Spleen (tissue), 7 donors: ENCODE data around the gene SPN.
"Not testable (repeated sequence)": the region's sequence is repeated elsewhere in the genome, so short reads cannot be mapped to it uniquely, and the experiment has no call there.

Source experiments
- POLR2A ChIP-seq, 3 donors: fragments of 450-650 bp; IDR thresholded peaks; one replicate each; pipeline ENCODE4 v1.5.1; 2017; ENCODE audit warnings: antibody characterized with exemption in 3 of 3, mild to moderate bottlenecking in 1 of 3
- TF ChIP-seq, protein P1 (sequence below), 11 experiments: fragments of 200-600 bp in 7 of 11; fragments of 450-650 bp in 4 of 11; sonication (generic) in 4 of 11; IDR thresholded peaks in 8 of 11; conservative IDR thresholded peaks in 3 of 11; 1 replicate in 7 of 11; 2 replicates in 4 of 11; pipeline versions ENCODE4 v1.4.0 to v1.8.0; 2016 to 2021; ENCODE audit warnings: antibody characterized with exemption in 11 of 11, inconsistent platforms in 4 of 11, mild to moderate bottlenecking in 1 of 11
- donor health status: DM: no; HTN: no; CAD: no; lungs with moderate emphysema.
- donor health status: DM: no; HTN: no; CAD: no.
- donor health status: DM: no; HTN: no; CAD: no.

DNA sequence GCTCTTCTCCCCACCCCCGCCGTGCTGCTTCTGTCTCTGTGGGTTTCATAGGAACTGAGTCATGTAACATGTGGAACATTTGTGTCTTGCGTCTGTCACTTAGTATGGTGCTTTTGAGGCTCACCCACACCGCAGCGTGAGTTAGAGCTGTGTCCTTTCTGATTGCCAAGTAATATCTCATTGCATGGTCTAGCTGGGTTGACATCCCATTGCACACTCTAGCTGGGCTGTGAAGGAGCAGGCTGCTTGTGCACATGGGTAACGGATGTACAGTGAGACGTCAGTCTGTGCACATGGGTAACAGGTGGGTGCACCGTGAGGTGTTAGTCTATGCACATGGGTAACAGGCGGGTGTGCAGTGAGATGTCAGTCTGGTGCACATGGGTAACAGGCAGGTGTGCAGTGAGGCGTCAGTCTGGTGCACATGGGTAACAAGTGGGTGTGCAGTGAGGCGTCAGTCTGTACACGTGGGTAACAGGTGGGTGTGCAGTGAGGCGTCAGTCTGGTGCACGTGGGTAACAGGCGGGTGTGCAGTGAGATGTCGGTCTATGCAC, 36.2 kb upstream of the SPN start:
- TF ChIP-seq, protein P1, sequence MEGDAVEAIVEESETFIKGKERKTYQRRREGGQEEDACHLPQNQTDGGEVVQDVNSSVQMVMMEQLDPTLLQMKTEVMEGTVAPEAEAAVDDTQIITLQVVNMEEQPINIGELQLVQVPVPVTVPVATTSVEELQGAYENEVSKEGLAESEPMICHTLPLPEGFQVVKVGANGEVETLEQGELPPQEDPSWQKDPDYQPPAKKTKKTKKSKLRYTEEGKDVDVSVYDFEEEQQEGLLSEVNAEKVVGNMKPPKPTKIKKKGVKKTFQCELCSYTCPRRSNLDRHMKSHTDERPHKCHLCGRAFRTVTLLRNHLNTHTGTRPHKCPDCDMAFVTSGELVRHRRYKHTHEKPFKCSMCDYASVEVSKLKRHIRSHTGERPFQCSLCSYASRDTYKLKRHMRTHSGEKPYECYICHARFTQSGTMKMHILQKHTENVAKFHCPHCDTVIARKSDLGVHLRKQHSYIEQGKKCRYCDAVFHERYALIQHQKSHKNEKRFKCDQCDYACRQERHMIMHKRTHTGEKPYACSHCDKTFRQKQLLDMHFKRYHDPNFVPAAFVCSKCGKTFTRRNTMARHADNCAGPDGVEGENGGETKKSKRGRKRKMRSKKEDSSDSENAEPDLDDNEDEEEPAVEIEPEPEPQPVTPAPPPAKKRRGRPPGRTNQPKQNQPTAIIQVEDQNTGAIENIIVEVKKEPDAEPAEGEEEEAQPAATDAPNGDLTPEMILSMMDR (IDR thresholded peaks at IDR 0.05 in 8 of 11, conservative IDR thresholded peaks at IDR 0.05 in 3 of 11), result not testable (repeated sequence)
- not testable (repeated sequence) for TF ChIP-seq POLR2A (IDR thresholded peaks at IDR 0.05)
